ENCODE results near the gene MET. TPM values are rescaled to one million over a fixed set of nuclear protein-coding genes. Genes with fewer than 3 reads are reported as not detected.

The MET gene
- total RNA-seq, 1 donor from 2014 or later, result 34.2 TPM

DNA sequence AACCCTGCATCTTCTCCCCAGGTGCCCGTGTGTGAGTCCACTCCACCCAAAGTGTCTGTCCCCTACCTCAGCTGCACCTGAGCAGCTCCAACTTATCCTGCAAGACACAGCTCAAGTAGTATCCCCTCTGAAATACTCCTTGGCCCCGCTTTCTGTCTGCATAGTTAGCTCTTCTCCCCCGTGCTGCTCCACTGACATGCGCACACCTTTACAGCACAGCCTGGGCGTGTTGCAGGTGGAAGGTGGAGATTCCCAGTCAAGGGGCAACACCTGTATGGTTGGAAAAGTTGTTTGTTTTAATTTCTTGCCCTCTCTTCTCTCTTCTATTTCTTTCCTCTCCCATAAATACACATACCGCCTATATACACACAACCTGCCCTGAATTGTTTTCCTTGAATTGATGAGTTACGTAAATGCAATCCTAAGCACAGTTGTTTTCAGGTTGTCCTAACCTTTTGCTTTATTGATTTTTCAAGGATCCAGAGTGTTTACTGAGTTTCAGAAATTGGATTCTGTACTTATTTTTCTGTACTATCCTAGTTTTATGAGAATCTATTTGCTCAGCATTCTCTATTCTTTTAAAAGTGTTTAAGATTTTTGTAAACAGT is 14.9 kb downstream of the MET start:
- no peaks in the 10 kb centered on the region for H3K36me3 Mint-ChIP-seq
- H3K4me1 Mint-ChIP-seq (ENCODE audit: unreplicated experiment), result peaks cover 5% of the 10 kb centered on the region
- H3K27me3 Mint-ChIP-seq, result no peaks in the 10 kb centered on the region
- H3K4me3 Mint-ChIP-seq, result no peak overlapping the region
- DNase-seq (ENCODE audit: extremely low spot score, unreplicated experiment), result no peak
- peaks cover 12% of the 10 kb centered on the region for H3K9me3 Mint-ChIP-seq
- no peak overlapping the region for H3K27ac Mint-ChIP-seq
- TF ChIP-seq, protein P1, sequence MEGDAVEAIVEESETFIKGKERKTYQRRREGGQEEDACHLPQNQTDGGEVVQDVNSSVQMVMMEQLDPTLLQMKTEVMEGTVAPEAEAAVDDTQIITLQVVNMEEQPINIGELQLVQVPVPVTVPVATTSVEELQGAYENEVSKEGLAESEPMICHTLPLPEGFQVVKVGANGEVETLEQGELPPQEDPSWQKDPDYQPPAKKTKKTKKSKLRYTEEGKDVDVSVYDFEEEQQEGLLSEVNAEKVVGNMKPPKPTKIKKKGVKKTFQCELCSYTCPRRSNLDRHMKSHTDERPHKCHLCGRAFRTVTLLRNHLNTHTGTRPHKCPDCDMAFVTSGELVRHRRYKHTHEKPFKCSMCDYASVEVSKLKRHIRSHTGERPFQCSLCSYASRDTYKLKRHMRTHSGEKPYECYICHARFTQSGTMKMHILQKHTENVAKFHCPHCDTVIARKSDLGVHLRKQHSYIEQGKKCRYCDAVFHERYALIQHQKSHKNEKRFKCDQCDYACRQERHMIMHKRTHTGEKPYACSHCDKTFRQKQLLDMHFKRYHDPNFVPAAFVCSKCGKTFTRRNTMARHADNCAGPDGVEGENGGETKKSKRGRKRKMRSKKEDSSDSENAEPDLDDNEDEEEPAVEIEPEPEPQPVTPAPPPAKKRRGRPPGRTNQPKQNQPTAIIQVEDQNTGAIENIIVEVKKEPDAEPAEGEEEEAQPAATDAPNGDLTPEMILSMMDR (conservative IDR thresholded peaks at IDR 0.05), result no peak

DNA sequence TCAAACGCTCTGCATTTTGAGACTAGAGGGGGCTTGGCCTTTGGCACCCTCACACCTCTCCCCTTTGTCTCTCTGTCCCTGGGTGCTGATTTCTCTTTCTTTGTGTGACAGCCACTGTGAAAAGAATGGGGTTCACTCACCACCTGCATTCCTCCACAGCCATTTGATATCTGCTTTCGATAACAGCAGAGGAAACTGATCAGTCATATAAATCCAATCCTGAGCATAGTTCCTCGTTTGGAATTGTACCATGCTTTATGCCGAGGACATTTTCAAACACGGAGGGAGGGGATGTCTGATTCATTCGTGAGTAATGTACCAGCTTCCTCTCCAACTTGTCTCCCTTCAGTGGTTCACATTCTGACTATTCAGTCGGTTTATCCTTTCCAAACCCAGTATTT is 15.8 kb downstream of the MET start:
- DNase-seq (ENCODE audit: extremely low spot score, unreplicated experiment), result no peak
- Mint-ChIP-seq H3K4me3 (no peak overlapping the region), H3K36me3 (no peaks in the 10 kb centered on the region), H3K9me3 (peaks cover 12% of the 10 kb centered on the region), H3K27me3 (no peaks in the 10 kb centered on the region), H3K27ac (no peak overlapping the region), H3K4me1 (ENCODE audit: unreplicated experiment) (peaks cover 5% of the 10 kb centered on the region)
- TF ChIP-seq, protein P1 (conservative IDR thresholded peaks at IDR 0.05), result no peak

DNA sequence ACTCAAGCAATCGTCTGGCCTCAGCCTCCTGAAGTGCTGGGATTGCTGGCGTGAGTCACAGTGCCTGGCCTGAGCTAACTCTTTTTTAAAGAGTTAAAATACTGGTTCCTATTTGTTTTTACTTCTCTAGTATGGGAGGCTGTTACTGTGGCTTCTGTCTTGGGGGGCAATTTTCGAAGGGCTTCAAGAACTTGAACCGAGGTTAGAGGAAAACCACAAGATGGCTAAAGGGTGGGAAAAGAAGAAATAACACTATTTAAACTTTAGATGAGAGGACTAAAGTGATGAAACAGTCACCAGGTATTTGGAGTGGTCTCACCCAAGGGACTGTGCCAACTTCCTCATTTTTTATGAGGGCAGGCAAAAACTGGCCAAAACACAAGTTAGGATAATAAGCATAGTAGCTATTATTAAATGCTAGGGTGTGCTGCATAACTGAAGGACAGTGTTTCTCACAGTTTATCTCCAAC is 17.8 kb downstream of the MET start:
- DNase-seq (ENCODE audit: extremely low spot score, unreplicated experiment), result no peak
- Mint-ChIP-seq H3K4me3 (no peak overlapping the region), H3K27me3 (no peaks in the 10 kb centered on the region), H3K9me3 (no peaks in the 10 kb centered on the region), H3K36me3 (peaks cover 5% of the 10 kb centered on the region), H3K4me1 (ENCODE audit: unreplicated experiment) (peaks cover 5% of the 10 kb centered on the region), H3K27ac (no peak overlapping the region)
- TF ChIP-seq, protein P1 (conservative IDR thresholded peaks at IDR 0.05), result no peak

DNA sequence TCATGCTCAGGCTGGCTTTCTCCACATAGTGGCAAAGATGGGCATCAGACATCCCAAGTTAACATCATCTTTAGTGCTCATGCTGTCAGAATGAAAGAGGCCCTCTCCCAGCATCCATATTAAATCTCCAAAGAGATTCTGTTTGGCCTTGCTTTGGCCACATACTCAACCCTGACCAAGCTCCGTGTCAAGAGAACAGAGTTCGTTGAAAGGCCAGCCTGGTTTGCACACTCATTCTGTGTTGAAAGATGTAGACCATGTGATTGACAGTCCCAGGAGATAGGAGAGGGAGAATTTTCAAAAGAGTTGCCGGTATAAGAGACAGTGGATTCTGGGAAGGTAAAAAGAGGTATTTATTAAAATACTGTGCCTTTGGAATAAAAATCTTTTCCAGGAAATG is 19.7 kb downstream of the MET start:
- H3K4me1 Mint-ChIP-seq (ENCODE audit: unreplicated experiment), result peaks cover 5% of the 10 kb centered on the region
- H3K4me3 Mint-ChIP-seq, result no peak overlapping the region
- no peak for DNase-seq (ENCODE audit: extremely low spot score, unreplicated experiment)
- H3K27me3 Mint-ChIP-seq, result no peaks in the 10 kb centered on the region
- peaks cover 16% of the 10 kb centered on the region for H3K36me3 Mint-ChIP-seq
- TF ChIP-seq, protein P1 (conservative IDR thresholded peaks at IDR 0.05), result no peak
- no peaks in the 10 kb centered on the region for H3K9me3 Mint-ChIP-seq
- no peak overlapping the region for H3K27ac Mint-ChIP-seq

DNA sequence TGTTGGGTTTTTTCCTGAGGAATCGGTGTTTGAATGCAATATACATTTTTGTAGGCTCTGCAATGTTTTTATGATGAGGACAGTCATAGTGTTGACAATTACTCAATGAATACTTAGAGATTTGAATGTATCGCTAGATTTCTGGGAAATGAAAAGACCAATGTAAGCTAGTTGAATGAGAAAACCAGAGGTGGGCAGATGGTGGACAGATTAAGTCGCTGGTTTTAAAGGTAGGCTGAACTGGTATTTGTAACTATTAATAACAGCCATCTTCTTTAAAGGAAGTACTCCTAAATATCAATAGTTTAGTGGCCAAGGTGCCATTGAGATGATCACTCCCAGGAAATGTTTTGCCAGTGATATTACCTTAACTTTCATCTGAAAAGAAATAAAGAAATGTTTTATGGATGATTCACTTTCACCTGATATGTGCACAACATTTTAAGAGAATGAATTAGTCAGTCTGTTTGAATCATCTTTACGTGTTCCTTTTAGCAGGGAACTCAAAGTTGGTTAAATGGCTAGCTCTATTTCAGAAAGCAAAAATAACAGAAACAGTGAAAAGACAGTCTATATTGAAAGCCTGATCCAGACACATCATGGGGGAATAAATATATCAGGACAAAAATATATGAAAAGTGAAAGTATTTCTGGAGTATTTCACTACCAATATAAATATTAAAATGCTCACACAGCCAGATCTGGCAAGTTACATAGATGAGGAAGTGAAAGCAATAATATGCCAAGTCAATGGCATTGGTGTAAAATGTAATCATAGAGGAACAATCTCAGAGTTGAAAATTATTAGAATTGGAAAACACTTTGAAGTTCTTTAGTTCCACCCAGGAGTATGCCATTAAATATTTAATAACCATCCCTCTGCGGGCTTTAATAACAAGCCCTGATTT is 20.7 kb downstream of the MET start:
- Mint-ChIP-seq H3K27ac (peak overlapping the region; percentile 34), H3K9me3 (no peaks in the 10 kb centered on the region), H3K4me3 (no peak overlapping the region), H3K36me3 (peaks cover 16% of the 10 kb centered on the region), H3K27me3 (no peaks in the 10 kb centered on the region), H3K4me1 (ENCODE audit: unreplicated experiment) (no peaks in the 10 kb centered on the region)
- TF ChIP-seq, protein P1 (conservative IDR thresholded peaks at IDR 0.05), result no peak
- DNase-seq (ENCODE audit: extremely low spot score, unreplicated experiment), result no peak

All from type B pancreatic cell (in vitro differentiated cells).